Measurements from ENCODE around the gene C10orf53.

The C10orf53 gene

GRCh38 chr10:49694466-49694865, 15.0 kb downstream of the C10orf53 start:
- no peak for TF ChIP-seq FEZF1 (tag by site-specific recombination; IDR thresholded peaks at IDR 0.05)
- no peak for TF ChIP-seq KLF16 (tag by site-specific recombination; IDR thresholded peaks at IDR 0.05)
- TF ChIP-seq HOXC10 (CRISPR knock-in tag; IDR thresholded peaks at IDR 0.05): no peak
- no peak for TF ChIP-seq ZNF214 (tag by site-specific recombination; IDR thresholded peaks at IDR 0.05; ENCODE audit: borderline replicate concordance)
- TF ChIP-seq, protein P1, sequence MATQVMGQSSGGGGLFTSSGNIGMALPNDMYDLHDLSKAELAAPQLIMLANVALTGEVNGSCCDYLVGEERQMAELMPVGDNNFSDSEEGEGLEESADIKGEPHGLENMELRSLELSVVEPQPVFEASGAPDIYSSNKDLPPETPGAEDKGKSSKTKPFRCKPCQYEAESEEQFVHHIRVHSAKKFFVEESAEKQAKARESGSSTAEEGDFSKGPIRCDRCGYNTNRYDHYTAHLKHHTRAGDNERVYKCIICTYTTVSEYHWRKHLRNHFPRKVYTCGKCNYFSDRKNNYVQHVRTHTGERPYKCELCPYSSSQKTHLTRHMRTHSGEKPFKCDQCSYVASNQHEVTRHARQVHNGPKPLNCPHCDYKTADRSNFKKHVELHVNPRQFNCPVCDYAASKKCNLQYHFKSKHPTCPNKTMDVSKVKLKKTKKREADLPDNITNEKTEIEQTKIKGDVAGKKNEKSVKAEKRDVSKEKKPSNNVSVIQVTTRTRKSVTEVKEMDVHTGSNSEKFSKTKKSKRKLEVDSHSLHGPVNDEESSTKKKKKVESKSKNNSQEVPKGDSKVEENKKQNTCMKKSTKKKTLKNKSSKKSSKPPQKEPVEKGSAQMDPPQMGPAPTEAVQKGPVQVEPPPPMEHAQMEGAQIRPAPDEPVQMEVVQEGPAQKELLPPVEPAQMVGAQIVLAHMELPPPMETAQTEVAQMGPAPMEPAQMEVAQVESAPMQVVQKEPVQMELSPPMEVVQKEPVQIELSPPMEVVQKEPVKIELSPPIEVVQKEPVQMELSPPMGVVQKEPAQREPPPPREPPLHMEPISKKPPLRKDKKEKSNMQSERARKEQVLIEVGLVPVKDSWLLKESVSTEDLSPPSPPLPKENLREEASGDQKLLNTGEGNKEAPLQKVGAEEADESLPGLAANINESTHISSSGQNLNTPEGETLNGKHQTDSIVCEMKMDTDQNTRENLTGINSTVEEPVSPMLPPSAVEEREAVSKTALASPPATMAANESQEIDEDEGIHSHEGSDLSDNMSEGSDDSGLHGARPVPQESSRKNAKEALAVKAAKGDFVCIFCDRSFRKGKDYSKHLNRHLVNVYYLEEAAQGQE (tag by site-specific recombination; IDR thresholded peaks at IDR 0.05): no peak
- TF ChIP-seq IKZF3 (tag by site-specific recombination; IDR thresholded peaks at IDR 0.05): no peak
- no peak for TF ChIP-seq ZNF132 (tag by site-specific recombination; IDR thresholded peaks at IDR 0.05; ENCODE audit: borderline replicate concordance)
- TF ChIP-seq ZNF426 (tag by site-specific recombination; IDR thresholded peaks at IDR 0.05): no peak
- no peaks in the 10 kb centered on the region for H3K36me3 ChIP-seq (ENCODE audit: control insufficient read depth in 2 of 2, insufficient read depth in 1 of 2, low read length in 2 of 2)
- no peak overlapping the region for H3K27ac ChIP-seq (ENCODE audit: extremely low read depth, low read depth, low read length)
- ChIA-PET CTCF (no interaction called here), POLR2A (no interaction called here)
- no peaks in the 10 kb centered on the region for H3K9me3 ChIP-seq (ENCODE audit: control insufficient read depth, insufficient read depth, low read depth, low read length)
- no peak overlapping the region for H3K4me3 ChIP-seq (ENCODE audit: low read depth, low read length)
- H3K4me1 ChIP-seq (ENCODE audit: control insufficient read depth, insufficient read depth, low read length): no peaks in the 10 kb centered on the region

DNA sequence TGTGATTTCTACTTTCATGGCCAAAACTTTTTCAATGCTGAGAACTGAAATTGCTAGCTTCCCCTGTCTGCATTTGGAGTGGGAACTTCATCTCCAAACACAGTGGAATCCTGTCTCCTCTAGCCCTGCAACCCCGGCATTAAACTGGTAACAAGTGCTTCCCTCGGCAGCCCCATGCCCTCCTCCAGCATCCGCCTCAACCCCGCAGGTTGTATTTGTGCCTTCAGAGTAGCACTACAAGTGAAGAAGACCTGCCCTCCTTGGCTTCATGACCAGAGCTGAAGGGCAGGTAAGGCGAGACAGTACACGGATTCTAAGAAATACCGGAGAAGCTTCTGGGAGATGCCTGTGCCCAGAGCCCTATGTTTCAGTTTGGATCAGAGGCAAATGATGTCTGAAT, 16.9 kb downstream of the C10orf53 start:
- Histone ChIP-seq H3K27ac (ENCODE audit: extremely low read depth, low read depth, low read length) (no peak overlapping the region), H3K4me1 (ENCODE audit: control insufficient read depth, insufficient read depth, low read length) (no peaks in the 10 kb centered on the region), H3K4me3 (ENCODE audit: low read depth, low read length) (no peak overlapping the region), H3K9me3 (ENCODE audit: control insufficient read depth, insufficient read depth, low read depth, low read length) (no peaks in the 10 kb centered on the region), H3K36me3 (ENCODE audit: control insufficient read depth in 2 of 2, insufficient read depth in 1 of 2, low read length in 2 of 2) (no peaks in the 10 kb centered on the region)
- ChIA-PET CTCF (interaction anchor here (0.7 kb wide), 1 partner anchor 91 kb away, joined by 3 read pairs; no protein-coding TSS in a partner anchor), POLR2A (no interaction called here)
- TF ChIP-seq ZBTB17 (tag by site-specific recombination; IDR thresholded peaks at IDR 0.05) (no peak), CTCF (tag by site-specific recombination; IDR thresholded peaks at IDR 0.05) (no peak), ZNF394 (tag by site-specific recombination; IDR thresholded peaks at IDR 0.05; ENCODE audit: borderline replicate concordance) (no peak), PRDM2 (tag by site-specific recombination; IDR thresholded peaks at IDR 0.05; ENCODE audit: borderline replicate concordance) (no peak), ZNF549 (tag by site-specific recombination; IDR thresholded peaks at IDR 0.05) (no peak), GLIS1 (tag by site-specific recombination; IDR thresholded peaks at IDR 0.05) (no peak), OVOL3 (tag by site-specific recombination; IDR thresholded peaks at IDR 0.05) (no peak), ZNF138 (tag by site-specific recombination; IDR thresholded peaks at IDR 0.05; ENCODE audit: borderline replicate concordance) (no peak), KLF16 (tag by site-specific recombination; IDR thresholded peaks at IDR 0.05) (no peak), ZNF558 (tag by site-specific recombination; IDR thresholded peaks at IDR 0.05) (no peak), ZNF2 (tag by site-specific recombination; IDR thresholded peaks at IDR 0.05) (no peak), ZNF23 (tag by site-specific recombination; IDR thresholded peaks at IDR 0.05; ENCODE audit: borderline replicate concordance) (no peak), PRDM4 (tag by site-specific recombination; IDR thresholded peaks at IDR 0.05) (no peak), ZNF664 (tag by site-specific recombination; IDR thresholded peaks at IDR 0.05) (no peak)
